Keratinocyte (primary cell): ENCODE data around the gene A3GALT2. TPM values are rescaled to one million over a fixed set of nuclear protein-coding genes. Genes with fewer than 3 reads are reported as not detected.

Experiments
- DNase-seq: peaks from one replicate; pipeline ENCODE4 v3.0.0-alpha.2; 2011; ENCODE audit warnings: low read depth, missing footprints, low spot score
- FAIRE-seq: peaks from 2 replicates; lab custom pipeline; 2011; peaks lifted over from hg19 to GRCh38; lab: Jason Lieb, UNC
- H2AFZ ChIP-seq: 2 replicates; pipeline ENCODE4 v1.6.0; 2012; ENCODE audit warnings: low read length, control low read depth, inconsistent platforms; ENCODE audit not compliant: control insufficient read depth
- H3K27ac ChIP-seq: 2 replicates; pipeline ENCODE4 v1.5.1; 2011; ENCODE audit warnings: low read length; ENCODE audit not compliant: control insufficient read depth, insufficient read depth
- H3K27me3 ChIP-seq: 3 replicates; pipeline ENCODE4 v1.6.0; 2011; ENCODE audit warnings: low read length; ENCODE audit not compliant: control insufficient read depth, insufficient read depth; ENCODE audit errors: extremely low read depth
- H3K36me3 ChIP-seq, 2 experiments: 2 replicates in 1 of 2; 3 replicates in 1 of 2; pipeline ENCODE4 v1.5.1; 2011; ENCODE audit warnings: low read length in 2 of 2, mild to moderate bottlenecking in 1 of 2; ENCODE audit not compliant: control insufficient read depth in 2 of 2, insufficient read depth in 2 of 2; ENCODE audit errors: extremely low read depth in 1 of 2
- H3K4me1 ChIP-seq: 3 replicates; pipeline ENCODE4 v1.5.1; 2011; ENCODE audit warnings: low read length; ENCODE audit not compliant: control insufficient read depth, insufficient read depth; ENCODE audit errors: extremely low read depth
- H3K4me2 ChIP-seq: 3 replicates; pipeline ENCODE4 v1.6.0; 2011; ENCODE audit warnings: low read depth, low read length; ENCODE audit not compliant: control insufficient read depth, insufficient read depth; ENCODE audit errors: extremely low read depth
- H3K4me3 ChIP-seq, 3 experiments: fragments of 200-600 bp in 1 of 3; sonication (generic) in 1 of 3; 2 replicates in 2 of 3; 3 replicates in 1 of 3; pipeline ENCODE4 v1.5.1; 2011 to 2016; ENCODE audit warnings: low read length in 3 of 3, mild to moderate bottlenecking in 3 of 3, control low read depth in 2 of 3, inconsistent platforms in 1 of 3, low read depth in 1 of 3, mixed read lengths in 1 of 3, mixed run types in 1 of 3, moderate library complexity in 1 of 3; ENCODE audit not compliant: control insufficient read depth in 2 of 3, insufficient read depth in 2 of 3; ENCODE audit errors: extremely low read depth in 1 of 3
- H3K79me2 ChIP-seq: 2 replicates; pipeline ENCODE4 v1.6.0; 2012; ENCODE audit warnings: low read length; ENCODE audit not compliant: control insufficient read depth, insufficient read depth
- H3K9ac ChIP-seq: 3 replicates; pipeline ENCODE4 v1.6.0; 2011; ENCODE audit warnings: low read length; ENCODE audit not compliant: control insufficient read depth, insufficient read depth; ENCODE audit errors: extremely low read depth
- H3K9me1 ChIP-seq: 3 replicates; pipeline ENCODE4 v1.6.0; 2011; ENCODE audit warnings: low read length; ENCODE audit not compliant: control insufficient read depth, insufficient read depth; ENCODE audit errors: extremely low read depth
- H3K9me3 ChIP-seq: 2 replicates; pipeline ENCODE4 v1.5.1; 2012; ENCODE audit warnings: low read depth, low read length; ENCODE audit not compliant: control insufficient read depth
- H4K20me1 ChIP-seq: 3 replicates; pipeline ENCODE4 v1.6.0; 2011; ENCODE audit warnings: low read length; ENCODE audit not compliant: control insufficient read depth, insufficient read depth; ENCODE audit errors: extremely low read depth
- CTCF ChIP-seq, 3 experiments: IDR thresholded peaks in 1 of 3; conservative IDR thresholded peaks in 1 of 3; optimal IDR thresholded peaks in 1 of 3; 2 replicates in 2 of 3; 3 replicates in 1 of 3; pipeline versions ENCODE3 to v1.5.1; 2011; ENCODE audit warnings: low read length in 3 of 3, mild to moderate bottlenecking in 3 of 3, moderate library complexity in 2 of 3, control low read depth in 1 of 3, inconsistent platforms in 1 of 3; ENCODE audit not compliant: insufficient read depth in 2 of 3; ENCODE audit errors: extremely low read depth in 1 of 3
- EZH2 ChIP-seq: IDR thresholded peaks from one replicate; pipeline ENCODE4 v1.6.1; 2012; ENCODE audit warnings: inconsistent platforms, mild to moderate bottlenecking, low read length, moderate library complexity
- dilution Hi-C: fragments of 300-500 bp; cut with MboI; formaldehyde crosslinking; loops from one replicate; pipeline ENCODE4 v1.7.0; 2020; ENCODE audit warnings: low sequenced_read_pairs; ENCODE audit not compliant: extremely low pct_ligation_motif_present
- polyA plus RNA-seq, 5 experiments: library from polyadenylated mRNA; depleted of rRNA in 3 of 5; stranded (reverse) in 3 of 5; stranded (forward) in 1 of 5; unstranded in 1 of 5; fragments of >200 nt; gene quantifications; 1 replicate in 1 of 5; 2 replicates in 3 of 5; 3 replicates in 1 of 5; pipeline versions ENCODE4 v1.2.1 to v1.2.3, GENCODE V29; 2011 to 2012; ENCODE audit warnings: missing spikeins in 2 of 5, low read depth in 1 of 5, low replicate concordance in 1 of 5

The A3GALT2 gene
- polyA plus RNA-seq, 1 donor (not counting 4 experiments of a cell fraction or from before 2014, with no cell fraction given): not detected

GRCh38 chr1:33271666-33272505 lies 49.0 kb downstream of the A3GALT2 start:
- H3K4me2 ChIP-seq: no peak overlapping the region
- peaks cover 7% of the 10 kb centered on the region for H3K4me1 ChIP-seq
- no peaks in the 10 kb centered on the region for H3K9me1 ChIP-seq
- H3K27me3 ChIP-seq: no peaks in the 10 kb centered on the region
- DNase-seq (no peak), FAIRE-seq (no peak)
- H3K36me3 ChIP-seq: no peaks in the 10 kb centered on the region
- no peak overlapping the region for H2AFZ ChIP-seq
- H3K27ac ChIP-seq: no peak overlapping the region
- no peak for TF ChIP-seq CTCF (optimal IDR thresholded peaks at IDR 0.05 in 1 of 3, IDR thresholded peaks at IDR 0.05 in 1 of 3, conservative IDR thresholded peaks at IDR 0.05 in 1 of 3; ENCODE audit: extremely low read depth in 1 of 3, insufficient read depth in 2 of 3, low read length in 3 of 3)
- no peak for TF ChIP-seq EZH2
- H3K9ac ChIP-seq: no peak overlapping the region
- H3K79me2 ChIP-seq: no peaks in the 10 kb centered on the region
- H3K9me3 ChIP-seq: no peaks in the 10 kb centered on the region
- H4K20me1 ChIP-seq: no peaks in the 10 kb centered on the region
- no peak overlapping the region for H3K4me3 ChIP-seq
- dilution Hi-C loops: no loop called here

- Histone ChIP-seq H4K20me1 (no peaks in the 10 kb centered on the region), H3K4me1 (peaks cover 7% of the 10 kb centered on the region), H3K27me3 (no peaks in the 10 kb centered on the region), H3K9me1 (no peaks in the 10 kb centered on the region), H3K27ac (no peak overlapping the region), H3K4me3 (no peak overlapping the region), H3K4me2 (no peak overlapping the region), H3K36me3 (no peaks in the 10 kb centered on the region), H2AFZ (no peak overlapping the region), H3K9me3 (no peaks in the 10 kb centered on the region), H3K79me2 (no peaks in the 10 kb centered on the region), H3K9ac (no peak overlapping the region)
- dilution Hi-C loops: no loop called here
- TF ChIP-seq EZH2 (no peak), CTCF (optimal IDR thresholded peaks at IDR 0.05 in 1 of 3, IDR thresholded peaks at IDR 0.05 in 1 of 3, conservative IDR thresholded peaks at IDR 0.05 in 1 of 3; ENCODE audit: extremely low read depth in 1 of 3, insufficient read depth in 2 of 3, low read length in 3 of 3) (no peak)
- FAIRE-seq (no peak), DNase-seq (no peak)
Observed at GRCh38 chr1:33270808-33271465, 50.0 kb downstream of the A3GALT2 start.
